GM18868 (cell line): ENCODE results near the gene TSPAN7.

Experiments
- ATAC-seq: cut with Tn5 transposase; IDR thresholded peaks from one replicate; pipeline ENCODE4 v1.9.1; 2021; ENCODE audit warnings: mild to moderate bottlenecking, moderate library complexity; ENCODE audit not compliant: unreplicated experiment

Gene TSPAN7, protein sequence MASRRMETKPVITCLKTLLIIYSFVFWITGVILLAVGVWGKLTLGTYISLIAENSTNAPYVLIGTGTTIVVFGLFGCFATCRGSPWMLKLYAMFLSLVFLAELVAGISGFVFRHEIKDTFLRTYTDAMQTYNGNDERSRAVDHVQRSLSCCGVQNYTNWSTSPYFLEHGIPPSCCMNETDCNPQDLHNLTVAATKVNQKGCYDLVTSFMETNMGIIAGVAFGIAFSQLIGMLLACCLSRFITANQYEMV

DNA sequence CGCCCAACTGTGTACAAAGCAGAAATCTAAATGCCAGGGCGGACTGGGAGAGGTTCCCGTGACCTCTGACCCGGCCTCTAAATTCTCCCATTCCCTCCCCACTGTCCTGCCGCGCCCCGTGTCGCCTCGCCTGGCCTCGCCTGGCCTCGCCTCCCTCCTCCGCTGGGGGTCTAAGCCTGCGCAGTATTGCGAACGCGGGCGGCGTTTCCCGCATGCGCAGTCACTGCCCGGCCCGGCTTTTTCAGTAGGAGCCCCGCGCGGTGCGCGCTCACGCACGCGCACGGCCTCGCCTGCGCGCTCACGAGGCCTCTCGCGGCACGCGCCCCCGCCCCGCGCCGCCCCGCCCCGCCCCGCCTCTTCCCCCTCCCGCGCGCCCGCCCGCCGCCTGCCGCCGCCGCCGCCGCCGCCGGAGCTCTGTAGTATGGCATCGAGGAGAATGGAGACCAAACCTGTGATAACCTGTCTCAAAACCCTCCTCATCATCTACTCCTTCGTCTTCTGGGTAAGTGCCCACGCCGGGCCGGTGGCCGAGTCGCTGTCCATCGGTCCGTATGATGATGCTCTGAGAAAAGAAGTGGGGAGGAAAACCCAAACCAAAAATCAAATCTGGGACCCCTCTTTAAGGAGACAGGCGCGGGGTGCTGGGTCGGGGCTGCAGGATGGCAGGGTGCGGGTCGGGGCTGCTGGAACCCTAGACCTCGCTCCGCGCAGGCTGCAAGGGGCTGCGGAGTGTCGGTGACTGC is at the start of gene TSPAN7:
Gene TSPAN7, plus strand, starts transcription at position 417 of the 743 bp plus-strand sequence. Its CDS starts 5 bp downstream, at position 422.
- peak; percentile 90 for ATAC-seq

DNA sequence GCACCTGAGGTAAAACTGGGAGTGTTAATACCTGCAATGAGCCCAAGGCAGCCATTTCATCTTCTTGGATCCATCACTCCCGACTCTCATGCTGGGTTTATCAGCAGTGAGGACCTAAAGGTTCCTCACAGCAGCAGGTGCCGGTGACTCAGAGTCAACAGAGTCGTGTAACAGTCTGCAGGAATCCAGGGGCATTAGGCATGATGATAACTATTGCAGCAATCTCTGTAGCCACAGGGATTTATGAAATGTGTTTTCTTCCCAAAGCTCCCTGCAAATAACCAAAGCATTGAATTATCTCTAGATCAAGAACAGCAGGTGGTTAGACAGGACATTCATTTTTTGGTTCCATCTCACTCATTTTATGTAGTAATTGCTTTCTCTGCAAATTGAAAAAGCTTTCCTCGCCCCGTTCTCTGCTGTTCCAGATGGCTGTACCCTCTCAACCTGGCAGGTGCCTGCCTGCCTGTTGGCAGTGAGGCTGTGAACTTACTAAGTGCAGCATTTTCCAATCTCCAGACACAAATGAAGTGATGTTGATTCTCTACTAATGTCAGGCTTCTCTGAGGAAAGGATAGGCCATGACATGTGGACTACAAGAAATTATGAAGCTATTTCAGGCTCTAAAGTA is 48.1 kb upstream of the TSPAN7 start:
- ATAC-seq, result no peak

DNA sequence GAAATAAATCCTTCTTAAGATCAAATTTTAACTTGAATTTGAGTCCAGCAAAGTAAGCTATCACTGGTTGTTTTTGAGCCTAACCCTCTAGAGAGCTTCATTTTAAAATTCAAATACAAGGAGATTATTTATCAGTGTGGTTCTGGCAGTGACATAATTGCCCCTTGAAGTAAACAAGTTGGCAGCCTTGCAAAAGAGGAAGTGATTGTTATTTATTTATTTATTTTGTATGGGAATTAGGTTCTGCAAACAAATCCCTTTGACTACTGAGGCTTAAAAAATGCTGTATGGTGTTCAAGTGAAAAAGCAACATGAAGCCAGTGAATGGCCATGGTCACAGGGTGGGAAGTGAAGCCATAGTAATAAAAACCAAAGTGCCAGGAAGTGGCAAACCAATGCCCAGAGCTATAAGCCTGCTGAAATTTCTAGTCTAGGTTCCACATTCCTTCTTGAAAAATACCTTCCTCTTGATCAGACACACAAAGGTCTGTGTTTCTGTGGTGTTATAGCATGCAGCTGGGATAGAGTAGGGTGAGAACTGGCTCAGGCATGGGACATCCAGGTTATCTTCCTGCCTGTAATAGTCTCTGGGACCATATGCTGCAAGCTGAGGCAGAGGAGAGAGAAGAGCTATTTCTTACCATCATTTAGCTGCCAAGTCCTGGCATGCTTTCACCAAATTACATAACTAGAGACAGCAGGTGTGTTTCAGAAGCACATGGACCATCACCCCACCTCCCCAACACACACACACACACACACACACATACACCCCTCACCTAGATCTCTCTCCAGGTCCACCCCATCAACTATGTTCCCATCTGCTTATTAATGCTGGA is 47.1 kb upstream of the TSPAN7 start:
- ATAC-seq, result no peak

DNA sequence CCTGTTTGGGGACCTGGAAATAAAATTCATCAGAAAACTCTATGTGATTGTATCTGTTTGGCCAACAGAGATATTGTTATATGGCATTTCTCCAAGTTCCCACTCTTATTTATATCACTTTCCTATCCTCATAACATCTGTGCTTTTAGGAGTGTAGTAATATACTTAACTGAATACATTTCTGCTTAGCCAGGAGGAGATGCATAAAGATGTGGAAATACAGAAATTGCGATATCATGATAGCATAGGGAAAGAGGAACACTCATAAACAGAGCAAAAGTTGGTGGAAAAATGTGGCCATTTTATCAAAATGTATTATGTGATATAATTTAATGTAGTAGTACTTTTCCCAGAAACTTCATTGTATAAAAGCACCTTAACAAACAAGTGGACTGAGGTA is 46.1 kb upstream of the TSPAN7 start:
- ATAC-seq, result no peak

DNA sequence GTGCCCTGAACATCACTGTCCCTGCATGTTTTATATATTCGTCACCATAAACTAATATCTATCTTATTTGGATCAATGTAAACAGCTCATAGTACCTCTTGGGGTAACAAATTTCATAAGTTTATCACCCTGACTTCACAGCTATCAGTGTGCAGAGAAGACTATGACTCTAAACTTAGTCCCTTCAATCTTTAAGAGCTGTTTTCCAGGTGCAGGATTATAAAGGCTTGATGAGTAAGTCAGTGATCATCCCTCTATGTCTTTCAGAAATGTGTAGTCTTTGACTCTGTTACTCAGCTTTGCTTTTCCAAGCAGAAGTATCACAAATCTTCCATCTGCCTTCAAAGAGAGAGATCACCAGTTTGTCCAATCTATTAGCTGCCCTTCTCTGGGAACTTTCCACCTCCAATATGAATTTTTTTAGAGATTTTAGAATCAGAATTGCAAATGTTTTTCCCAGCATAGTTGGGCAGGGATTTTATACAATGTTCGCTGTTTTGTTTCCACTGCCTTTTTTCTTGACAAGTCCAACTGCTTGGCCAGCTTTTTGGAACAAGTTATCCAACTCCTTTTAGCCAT is 45.1 kb upstream of the TSPAN7 start:
- ATAC-seq, result no peak

DNA sequence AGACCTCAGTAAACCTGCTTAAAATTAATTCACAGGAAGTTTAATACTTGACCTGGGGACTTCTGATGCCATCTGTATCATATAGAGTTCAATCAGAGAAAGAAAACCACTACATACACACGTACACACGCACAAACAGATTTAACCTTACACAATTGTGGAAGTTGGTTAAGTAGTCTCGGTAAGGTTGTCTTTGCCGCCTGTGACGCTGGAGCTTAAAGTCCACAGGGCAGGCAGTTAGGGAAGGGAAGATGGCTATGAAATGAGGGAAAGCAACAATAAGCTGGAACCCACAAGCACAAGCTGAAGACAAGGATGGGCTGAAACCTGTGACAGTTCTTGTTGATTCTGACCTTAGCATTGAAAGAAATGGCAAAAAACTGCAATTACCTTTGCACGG is 41.7 kb upstream of the TSPAN7 start:
- no peak for ATAC-seq

DNA sequence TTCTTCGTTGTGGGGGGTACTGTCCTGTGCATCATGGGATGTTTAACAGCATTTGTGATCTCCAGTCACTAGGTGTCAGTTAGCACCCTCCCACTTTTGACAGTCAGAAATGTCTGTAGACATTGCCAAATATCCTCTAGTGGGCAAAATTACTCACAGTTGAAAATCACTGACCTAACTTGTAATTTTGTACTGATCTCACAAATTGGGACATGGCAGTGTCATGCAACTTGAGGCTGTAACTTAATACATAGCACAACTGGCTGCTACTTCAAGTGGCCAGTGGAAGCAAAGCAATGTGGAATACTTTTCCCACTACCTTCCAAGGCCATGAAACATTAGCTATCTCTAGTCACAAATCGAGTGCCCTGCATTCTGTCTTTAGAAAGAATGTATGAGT is 23.2 kb upstream of the TSPAN7 start:
- no peak for ATAC-seq

DNA sequence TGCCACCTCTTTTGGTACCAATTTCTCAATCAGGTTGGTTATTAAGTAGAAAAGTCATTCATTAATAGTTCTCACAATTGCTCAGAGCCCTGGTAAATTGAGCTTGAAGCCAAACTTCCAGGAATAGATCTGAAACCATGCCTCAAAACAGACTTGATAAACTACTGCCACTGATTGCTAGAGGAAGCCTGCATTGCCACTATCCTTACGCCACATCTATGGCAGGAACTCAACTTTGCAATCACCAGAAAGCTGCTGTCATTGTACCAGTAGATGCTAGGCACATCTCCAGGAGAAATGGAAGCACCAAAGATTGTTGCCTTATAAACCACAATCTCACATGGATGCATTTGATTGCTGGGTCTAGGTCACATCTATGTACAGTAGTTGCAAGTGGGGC is 21.6 kb upstream of the TSPAN7 start:
- ATAC-seq, result no peak

DNA sequence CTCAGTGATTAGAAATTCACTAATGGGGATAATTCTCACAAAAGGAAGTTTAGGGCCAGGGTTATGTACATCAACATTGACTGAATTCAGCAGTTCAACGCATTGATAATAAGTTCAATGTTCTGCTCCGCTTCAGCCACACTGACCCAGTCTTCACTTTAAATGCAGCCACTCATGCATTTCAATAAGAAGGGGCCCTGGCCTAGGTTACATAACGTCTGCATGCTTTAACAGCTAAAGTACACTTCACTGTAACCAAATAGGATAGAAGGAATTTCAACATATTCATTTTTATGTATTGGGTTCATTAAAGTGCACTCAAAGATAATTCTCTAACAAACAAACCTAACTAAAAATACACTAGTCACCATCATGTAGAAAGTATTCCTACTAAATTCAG is 12.8 kb upstream of the TSPAN7 start:
- ATAC-seq, result no peak

DNA sequence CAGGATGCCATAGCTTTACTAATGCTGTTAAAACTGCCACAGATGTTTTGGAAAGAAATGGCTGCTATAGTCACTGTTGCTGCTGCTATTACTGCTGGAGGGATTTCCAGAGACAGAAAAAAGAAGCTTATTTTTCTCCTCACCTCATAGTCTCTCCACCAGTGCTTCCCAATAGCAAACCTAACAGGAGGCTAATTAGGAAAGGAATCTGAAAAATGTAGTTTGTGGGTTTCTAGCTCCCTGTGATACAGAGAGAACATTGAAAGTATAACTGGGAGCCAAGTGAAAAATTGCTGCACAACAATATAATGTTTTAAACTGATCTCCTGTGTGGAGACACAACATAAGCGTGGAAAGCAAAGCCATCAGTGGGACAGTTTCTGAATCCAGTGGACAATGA is 8.6 kb upstream of the TSPAN7 start:
- ATAC-seq, result no peak

DNA sequence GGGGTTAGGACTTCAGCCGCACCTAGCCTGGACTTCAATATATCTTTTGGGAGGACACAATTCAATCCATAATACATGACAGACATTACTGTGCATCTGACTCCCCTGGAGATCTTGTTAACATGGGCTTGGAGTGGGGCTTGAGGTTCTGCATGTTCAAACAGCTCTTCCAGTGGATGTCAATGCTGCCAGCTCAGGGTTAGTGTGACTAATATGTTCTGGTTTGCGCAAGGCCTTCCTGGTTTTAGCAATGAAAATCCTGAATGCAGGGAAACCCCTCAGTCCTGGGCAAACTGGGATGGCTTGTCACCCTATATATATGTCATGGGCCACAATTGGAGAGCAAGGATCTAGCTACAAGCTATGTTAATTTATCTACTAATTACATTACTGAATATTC is 2.7 kb upstream of the TSPAN7 start:
- ATAC-seq, result no peak

DNA sequence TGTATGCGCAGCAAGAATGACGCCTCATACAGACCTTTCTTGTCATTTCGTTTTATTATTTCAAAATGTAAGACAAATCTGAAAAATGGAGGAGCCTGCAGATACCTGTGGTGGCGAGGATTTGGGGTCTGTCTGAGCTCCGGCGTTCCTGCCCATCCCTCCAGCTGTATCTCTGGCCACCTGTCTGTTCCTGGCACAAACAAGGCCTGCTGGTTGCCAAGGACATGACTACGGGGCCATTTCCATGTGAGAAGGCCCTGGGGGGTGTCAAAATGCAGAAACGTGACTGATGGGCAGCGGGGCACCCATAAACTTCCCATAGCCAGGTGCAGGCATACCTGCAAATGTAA is 591 bp upstream of the TSPAN7 start:
- no peak for ATAC-seq

DNA sequence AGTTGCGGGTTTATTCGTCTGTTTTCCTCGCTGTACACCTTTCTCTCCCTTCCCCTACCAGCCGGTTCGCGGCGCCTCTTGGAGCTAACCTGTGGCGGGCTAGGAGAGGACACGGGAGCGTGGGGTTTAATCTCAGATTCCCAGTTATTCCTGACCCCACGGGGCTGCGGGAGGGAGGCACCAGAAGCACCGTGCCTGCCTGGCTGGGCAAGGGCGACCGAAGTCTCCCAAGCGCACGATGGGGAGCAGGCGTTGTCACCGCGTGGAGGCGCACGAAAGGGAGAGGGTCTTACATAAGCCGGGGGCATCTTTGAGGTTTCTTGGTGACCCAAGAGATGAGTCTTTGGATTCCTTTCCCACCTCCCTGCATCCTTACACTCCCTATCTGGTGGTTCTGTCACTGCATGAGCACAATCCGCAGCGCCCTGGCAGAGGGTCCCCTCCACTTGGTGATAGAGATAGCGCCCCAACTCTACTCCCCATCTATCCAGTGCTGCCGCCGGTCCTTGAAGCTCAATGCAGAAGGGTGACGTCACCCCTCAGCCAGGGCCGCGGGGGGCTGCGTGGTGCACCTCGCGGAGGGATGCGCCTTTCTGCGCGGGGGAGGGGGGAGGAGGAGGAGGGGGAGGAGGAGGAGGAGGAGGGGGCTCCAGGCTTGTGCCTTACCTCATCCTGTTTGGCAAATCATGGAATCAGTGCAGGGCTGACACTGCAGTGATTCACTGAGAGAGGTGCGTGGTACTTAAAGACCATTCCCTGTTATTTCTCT is 793 bp downstream of the TSPAN7 start:
- no peak for ATAC-seq

DNA sequence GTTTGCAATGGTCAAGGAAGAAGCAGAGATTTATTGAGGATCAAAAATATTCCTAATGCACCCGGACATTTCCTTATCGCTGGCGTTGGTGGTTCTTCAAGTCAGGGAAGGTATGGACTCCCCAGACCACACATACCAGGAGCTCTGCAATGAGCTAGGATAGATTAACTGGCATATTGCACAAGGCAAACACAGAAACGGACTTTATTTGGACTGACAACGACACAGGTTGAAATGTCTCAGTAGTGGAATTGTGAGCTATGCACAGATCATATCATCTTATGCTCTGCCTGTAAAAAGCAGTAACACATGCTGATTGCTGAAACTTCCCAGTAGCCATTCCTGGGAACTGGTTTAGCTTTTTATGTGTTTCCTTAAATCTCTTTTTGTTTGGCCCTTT is 1.7 kb downstream of the TSPAN7 start:
- no peak for ATAC-seq

DNA sequence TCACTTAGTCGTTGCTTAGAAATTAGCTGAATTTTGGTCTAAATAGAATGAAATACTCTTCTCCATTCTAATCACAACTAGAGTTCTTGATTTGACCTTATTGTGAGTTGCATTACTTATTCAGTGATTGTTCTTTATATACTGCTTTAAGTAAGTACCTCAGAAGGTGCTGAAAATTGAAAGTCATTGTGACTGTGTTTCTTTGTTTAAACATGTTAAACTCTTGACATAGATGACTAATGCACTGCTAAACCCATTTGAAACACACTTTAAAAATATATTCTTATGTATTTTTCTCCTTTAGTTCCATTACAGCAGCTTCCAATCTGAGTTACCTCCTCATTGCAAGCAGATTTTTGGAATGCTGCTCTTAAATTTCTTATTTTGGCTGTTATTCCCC is 9.1 kb downstream of the TSPAN7 start:
- ATAC-seq, result no peak

DNA sequence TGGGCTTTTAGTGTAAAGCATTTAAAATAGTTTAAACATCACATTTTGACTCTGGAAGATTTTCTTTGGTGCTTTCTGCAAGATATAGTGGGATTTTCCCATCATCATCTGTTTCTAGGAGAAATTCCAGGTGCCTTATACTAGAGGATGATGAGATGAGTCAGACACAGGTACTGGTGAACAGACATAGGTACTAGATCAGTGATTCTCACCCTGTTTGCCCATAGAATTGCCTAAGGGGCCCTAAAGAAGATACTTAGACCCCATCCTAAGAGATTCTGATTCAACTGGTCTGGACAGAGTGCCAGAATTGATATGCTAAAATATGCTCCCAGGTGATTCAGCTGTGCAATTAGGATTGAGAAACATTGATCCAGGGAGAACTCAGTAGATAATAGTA is 9.7 kb downstream of the TSPAN7 start:
- ATAC-seq, result no peak

DNA sequence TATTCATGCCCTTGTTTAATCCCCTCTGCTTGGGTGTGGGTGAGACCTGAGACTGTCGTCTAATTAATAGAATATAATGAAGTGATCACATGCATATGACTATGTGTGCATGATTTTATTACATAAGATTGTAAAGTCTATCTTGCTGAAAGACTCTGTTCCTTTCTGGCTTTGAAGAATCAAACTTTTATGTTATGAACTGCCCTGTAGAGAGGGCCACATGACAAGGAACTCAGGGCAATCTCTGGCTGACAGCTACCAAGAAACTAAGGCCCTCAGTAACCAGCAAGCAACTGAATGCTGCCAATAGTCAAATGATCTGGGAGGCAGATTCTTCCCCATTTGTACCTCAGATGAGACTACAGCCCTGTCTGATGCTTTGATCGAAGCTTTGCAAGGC is 13.5 kb downstream of the TSPAN7 start:
- no peak for ATAC-seq

DNA sequence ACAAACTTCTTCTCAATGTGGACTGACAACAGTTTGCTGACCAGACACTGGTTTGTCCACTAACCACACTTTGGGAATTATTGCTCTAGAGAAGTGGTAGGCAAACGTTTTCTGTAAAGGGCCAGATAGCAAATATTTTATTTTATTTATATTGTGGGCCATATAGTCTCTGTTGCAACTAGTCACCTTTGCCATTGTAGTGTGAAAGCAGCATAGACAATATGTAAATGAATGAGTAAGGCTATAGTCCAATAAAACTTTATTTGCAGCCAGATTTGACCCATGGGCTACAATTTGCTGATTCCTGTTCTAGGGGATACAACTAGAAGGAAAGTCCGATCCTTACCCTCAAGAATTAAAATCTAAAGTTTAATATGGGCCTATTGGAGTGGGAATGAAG is 14.5 kb downstream of the TSPAN7 start:
- no peak for ATAC-seq

DNA sequence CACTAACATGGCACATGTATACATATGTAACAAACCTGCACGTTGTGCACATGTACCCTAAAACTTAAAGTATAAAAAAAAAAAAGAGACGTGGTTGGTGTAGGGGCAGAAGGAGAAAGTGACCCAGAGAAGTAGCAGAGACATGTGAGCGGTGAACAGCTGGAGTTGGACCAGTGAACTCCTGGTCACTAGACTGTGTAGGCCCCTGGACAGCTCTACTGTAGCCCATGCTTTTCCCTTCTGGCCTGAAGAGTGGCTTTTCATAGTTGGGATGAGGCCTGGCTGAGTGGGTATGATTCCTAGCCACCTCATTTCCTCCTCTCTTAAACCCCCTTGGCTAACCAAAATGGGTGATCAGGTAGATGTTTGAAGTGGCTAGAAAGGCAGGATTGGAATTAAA is 16.4 kb downstream of the TSPAN7 start:
- no peak for ATAC-seq

DNA sequence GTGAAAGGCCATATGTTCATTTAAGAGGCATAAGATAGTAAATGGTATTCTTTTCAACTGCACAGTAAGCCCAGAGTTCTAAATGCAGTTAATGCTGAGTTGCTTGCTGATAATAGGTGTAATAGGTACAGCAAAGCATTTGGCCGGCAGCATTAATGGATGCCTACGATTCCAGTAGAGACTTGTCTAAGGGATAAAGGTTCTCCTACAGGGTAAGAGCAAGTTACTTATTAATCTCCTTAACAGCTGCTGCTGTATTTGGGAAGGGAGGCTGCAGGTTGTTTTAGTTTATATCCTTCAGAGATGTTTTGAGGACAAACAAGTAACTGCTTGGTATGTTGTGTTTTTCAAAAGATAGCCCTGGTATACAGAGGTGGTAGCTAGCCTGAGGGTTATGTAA is 16.8 kb downstream of the TSPAN7 start:
- ATAC-seq, result no peak
